PFSK-1 (cell line): ENCODE measurements around the gene AKAP9.

Source experiments
- FOXP2 ChIP-seq: optimal IDR thresholded peaks from 2 replicates; pipeline ENCODE3; 2011; ENCODE audit warnings: borderline replicate concordance, control low read depth, inconsistent platforms; ENCODE audit not compliant: insufficient read depth; ENCODE audit errors: extremely low read length, extremely low read depth
- POLR2AphosphoS5 ChIP-seq: IDR thresholded peaks from 2 replicates; pipeline ENCODE4 v1.6.1; 2012; ENCODE audit warnings: low read depth, mild to moderate bottlenecking, control low read depth, low read length, moderate library complexity
- SIN3A ChIP-seq: IDR thresholded peaks from 2 replicates; pipeline ENCODE4 v1.6.1; 2012; ENCODE audit warnings: mild to moderate bottlenecking, low read length, moderate library complexity, borderline replicate concordance; ENCODE audit not compliant: insufficient read depth
- TAF1 ChIP-seq: IDR thresholded peaks from 2 replicates; pipeline ENCODE4 v1.6.1; 2012; ENCODE audit warnings: low read length, control low read depth, borderline replicate concordance; ENCODE audit not compliant: insufficient read depth
- TF ChIP-seq, protein P1 (sequence below), 2 experiments: IDR thresholded peaks; 2 replicates each; pipeline versions ENCODE4 v1.6.1 to v1.8.0; 2011 to 2012; ENCODE audit warnings: low read depth in 2 of 2, low read length in 2 of 2, control low read depth in 1 of 2, inconsistent platforms in 1 of 2, mild to moderate bottlenecking in 1 of 2, moderate library complexity in 1 of 2; ENCODE audit not compliant: insufficient read depth in 1 of 2

Gene AKAP9

DNA sequence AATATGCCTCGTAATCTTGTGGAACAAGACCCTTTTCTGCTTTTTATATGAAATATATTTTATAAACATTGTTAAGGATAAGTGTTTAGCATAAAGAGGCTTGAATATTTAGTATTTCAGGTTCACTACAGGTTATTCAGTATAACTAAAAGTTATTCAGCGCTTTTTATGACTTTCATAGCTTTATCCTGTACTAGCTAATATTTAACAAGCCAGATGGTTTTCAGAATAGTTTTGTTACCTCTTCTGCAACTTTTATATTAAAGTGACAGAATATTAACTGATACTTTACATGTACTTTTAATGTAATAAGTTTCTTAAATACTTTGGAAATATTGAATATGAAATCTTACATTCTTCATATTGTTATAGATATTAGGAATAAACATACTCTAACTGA, 118.2 kb downstream of the AKAP9 start:
- TF ChIP-seq FOXP2 (no peak), SIN3A (no peak), POLR2AphosphoS5 (no peak), TAF1 (no peak)
- TF ChIP-seq, protein P1, sequence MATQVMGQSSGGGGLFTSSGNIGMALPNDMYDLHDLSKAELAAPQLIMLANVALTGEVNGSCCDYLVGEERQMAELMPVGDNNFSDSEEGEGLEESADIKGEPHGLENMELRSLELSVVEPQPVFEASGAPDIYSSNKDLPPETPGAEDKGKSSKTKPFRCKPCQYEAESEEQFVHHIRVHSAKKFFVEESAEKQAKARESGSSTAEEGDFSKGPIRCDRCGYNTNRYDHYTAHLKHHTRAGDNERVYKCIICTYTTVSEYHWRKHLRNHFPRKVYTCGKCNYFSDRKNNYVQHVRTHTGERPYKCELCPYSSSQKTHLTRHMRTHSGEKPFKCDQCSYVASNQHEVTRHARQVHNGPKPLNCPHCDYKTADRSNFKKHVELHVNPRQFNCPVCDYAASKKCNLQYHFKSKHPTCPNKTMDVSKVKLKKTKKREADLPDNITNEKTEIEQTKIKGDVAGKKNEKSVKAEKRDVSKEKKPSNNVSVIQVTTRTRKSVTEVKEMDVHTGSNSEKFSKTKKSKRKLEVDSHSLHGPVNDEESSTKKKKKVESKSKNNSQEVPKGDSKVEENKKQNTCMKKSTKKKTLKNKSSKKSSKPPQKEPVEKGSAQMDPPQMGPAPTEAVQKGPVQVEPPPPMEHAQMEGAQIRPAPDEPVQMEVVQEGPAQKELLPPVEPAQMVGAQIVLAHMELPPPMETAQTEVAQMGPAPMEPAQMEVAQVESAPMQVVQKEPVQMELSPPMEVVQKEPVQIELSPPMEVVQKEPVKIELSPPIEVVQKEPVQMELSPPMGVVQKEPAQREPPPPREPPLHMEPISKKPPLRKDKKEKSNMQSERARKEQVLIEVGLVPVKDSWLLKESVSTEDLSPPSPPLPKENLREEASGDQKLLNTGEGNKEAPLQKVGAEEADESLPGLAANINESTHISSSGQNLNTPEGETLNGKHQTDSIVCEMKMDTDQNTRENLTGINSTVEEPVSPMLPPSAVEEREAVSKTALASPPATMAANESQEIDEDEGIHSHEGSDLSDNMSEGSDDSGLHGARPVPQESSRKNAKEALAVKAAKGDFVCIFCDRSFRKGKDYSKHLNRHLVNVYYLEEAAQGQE (IDR thresholded peaks at IDR 0.05; ENCODE audit: insufficient read depth in 1 of 2, low read depth in 2 of 2, low read length in 2 of 2) = no peak

GRCh38 chr7:92061154-92061553, 120.5 kb downstream of the AKAP9 start:
- TF ChIP-seq FOXP2 (no peak), SIN3A (no peak), TAF1 (no peak), POLR2AphosphoS5 (no peak)
- TF ChIP-seq, protein P1 (IDR thresholded peaks at IDR 0.05; ENCODE audit: insufficient read depth in 1 of 2, low read depth in 2 of 2, low read length in 2 of 2) = no peak

DNA sequence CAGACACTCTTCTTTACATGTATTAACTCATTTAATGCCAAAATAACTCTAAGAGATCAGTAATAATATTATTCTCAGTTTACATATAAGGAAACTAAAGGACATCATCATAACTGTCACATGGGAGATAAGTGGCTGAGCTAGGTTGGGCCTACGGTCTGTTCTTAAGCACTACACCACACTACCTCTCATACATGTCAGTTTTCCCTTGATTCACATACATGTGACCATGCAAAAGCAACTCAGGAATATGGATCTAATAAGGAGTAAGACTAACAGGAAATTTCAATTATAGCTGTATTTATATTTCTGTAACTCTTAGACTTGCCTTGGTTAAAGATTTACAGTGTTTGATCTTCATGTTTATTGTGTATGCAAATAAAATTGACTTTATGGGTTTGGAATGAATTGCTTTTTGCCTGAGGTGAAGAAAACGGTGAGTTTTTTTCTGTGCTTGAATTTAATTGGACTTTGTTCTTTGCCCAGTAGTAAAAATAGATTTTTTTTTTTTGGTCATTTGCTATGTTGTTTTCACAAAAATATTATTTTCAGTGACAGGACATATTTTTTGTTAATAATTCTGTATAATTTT, 123.9 kb downstream of the AKAP9 start:
- TF ChIP-seq SIN3A (no peak), FOXP2 (no peak), TAF1 (no peak), POLR2AphosphoS5 (no peak)
- TF ChIP-seq, protein P1 (IDR thresholded peaks at IDR 0.05; ENCODE audit: insufficient read depth in 1 of 2, low read depth in 2 of 2, low read length in 2 of 2) = no peak

- TF ChIP-seq, protein P1 (IDR thresholded peaks at IDR 0.05; ENCODE audit: insufficient read depth in 1 of 2, low read depth in 2 of 2, low read length in 2 of 2) = no peak
- TF ChIP-seq TAF1 (no peak), POLR2AphosphoS5 (no peak), SIN3A (no peak), FOXP2 (no peak)
These were observed 130.4 kb downstream of the AKAP9 start for GRCh38 chr7:92071032-92071431.

- TF ChIP-seq POLR2AphosphoS5 = no peak
These were observed 131.5 kb downstream of the AKAP9 start for GRCh38 chr7:92072121-92072520.

DNA sequence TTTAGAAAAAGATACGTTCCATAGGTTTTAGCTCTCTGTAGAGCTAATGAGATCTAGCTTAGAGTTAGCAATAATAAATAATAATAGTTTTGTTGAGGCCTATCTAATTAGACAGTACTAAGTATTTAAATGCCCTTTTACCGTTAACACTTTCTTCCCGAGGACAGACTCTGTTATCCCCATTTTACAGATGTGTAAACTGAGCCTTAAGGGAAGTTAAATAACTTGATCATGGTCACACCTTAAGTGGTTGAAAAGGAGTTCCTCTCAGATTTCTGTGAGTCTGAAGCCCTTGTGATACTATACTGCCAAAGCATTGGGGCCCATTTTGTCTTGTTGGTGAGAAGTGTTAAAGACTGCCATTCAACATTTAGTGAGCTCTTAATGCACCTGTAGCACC, 132.0 kb downstream of the AKAP9 start:
- TF ChIP-seq TAF1 (no peak), SIN3A (no peak), FOXP2 (no peak), POLR2AphosphoS5 (no peak)
- TF ChIP-seq, protein P1 (IDR thresholded peaks at IDR 0.05; ENCODE audit: insufficient read depth in 1 of 2, low read depth in 2 of 2, low read length in 2 of 2) = no peak
